ENCODE measurements around the gene CNNM3.
"Not testable (repeated sequence)": the region's sequence is repeated elsewhere in the genome, so short reads cannot be mapped to it uniquely, and the experiment has no call there.

CNNM3 gene
- 2.1 to 15.2 (median 7.3) reads per million in 17 experiments for total RNA-seq

DNA sequence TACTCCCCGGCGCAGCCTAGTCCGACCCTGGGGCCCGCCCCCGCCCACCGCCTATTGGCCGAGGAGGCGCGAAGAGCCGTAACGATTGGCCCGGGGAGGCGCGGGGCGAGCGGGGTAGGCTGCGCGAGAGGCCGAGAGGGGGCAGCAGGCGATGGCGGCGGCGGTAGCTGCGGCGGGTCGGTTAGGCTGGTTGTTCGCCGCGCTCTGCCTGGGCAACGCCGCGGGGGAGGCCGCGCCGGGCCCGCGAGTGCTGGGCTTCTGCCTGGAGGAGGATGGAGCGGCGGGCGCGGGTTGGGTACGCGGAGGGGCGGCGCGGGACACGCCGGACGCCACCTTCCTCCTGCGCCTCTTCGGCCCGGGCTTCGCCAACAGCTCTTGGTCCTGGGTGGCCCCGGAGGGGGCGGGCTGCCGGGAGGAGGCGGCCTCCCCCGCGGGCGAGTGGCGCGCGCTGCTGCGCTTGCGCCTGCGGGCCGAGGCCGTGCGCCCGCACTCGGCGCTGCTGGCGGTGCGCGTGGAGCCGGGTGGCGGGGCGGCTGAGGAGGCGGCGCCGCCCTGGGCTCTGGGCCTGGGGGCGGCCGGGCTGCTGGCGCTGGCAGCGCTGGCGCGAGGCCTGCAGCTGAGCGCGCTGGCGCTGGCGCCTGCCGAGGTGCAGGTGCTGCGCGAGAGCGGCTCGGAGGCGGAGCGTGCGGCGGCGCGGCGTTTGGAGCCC is at the start of gene CNNM3:
CNNM3 (plus strand) TSS at position 142 of the 709 bp plus-strand sequence; CDS start at position 152, 10 bp downstream.
- DNase-seq = peak; percentile 95 to 99 (median 96)

DNA sequence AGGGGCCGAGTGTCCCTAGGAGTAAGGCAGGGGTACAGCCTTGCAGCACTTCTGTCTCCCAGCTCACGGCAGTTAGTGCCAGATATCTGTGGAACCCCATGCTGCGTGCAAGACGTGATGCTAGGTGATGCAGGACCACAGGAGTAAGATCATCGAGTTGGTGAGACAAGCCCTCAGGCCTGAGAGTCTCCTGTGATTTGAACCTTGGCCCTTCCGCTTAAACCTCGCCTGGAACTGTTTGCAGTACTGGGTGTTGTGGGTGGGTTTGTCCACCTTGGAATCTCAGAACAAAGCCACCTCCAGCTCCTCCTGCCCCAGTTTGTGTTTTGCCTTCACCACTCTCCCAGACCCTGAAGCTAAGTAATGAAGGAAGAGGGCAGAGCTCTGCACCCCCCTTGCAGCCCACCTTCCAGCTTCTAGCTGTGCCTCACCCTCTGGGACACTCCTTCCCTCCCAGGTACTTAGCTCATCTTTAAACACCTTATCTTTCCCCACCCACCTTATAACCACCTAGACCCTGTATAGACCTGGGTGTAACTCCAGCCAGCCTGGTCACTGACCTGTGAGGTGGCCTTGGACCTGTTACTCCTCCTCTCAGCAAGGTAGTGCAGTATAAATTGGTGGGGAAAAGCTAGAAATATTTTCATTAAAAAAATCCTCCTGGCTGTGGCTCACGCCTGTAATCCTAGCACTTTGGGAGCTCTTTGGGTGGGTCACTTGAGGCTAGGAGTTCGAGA is 48.8 kb upstream of the CNNM3 start:
- DNase-seq = no peak

DNA sequence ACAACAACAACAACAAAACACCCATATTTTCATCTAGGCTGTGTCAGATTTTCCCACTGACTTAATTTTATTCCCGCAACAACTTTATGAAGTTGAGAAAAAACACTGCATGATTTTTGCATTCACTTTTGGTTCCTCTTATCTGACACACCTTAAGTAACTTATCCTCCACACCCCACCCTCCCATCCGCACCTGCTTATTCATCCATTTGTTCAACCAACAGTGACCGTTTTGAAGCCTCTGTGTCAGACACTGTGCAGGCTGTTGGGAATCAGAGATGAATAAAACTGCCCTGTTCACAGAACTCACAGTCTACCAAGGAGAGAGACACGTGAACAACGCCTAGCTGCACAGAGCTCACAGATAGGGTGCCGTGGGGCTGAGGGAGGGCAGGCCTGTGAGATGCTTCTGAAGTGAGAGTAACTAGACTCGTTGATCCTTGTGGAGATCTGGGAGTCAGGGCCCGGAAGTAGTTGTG is 47.9 kb upstream of the CNNM3 start:
- DNase-seq = no peak

DNA sequence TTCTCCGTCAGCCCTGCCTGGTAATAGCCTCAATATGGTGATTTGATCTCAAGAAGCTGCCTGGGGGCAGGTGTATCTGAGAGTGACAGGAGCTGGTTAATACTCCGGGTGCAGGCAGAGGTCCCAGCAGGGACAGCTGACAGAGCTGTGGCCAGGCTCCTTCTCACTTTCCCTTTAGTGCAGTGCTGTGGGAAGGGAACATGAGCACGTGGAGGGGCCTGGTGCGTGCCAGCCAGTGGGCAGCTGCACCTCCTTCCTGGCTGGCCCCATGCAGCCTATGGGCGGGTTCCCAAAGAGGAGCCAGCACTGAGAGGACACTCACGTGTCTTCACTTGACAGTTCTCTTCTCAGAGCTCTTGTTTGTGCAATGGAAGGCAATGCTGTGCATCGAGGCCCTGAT is 46.3 kb upstream of the CNNM3 start:
- peak; percentile 77 to 91 (median 86) for DNase-seq

DNA sequence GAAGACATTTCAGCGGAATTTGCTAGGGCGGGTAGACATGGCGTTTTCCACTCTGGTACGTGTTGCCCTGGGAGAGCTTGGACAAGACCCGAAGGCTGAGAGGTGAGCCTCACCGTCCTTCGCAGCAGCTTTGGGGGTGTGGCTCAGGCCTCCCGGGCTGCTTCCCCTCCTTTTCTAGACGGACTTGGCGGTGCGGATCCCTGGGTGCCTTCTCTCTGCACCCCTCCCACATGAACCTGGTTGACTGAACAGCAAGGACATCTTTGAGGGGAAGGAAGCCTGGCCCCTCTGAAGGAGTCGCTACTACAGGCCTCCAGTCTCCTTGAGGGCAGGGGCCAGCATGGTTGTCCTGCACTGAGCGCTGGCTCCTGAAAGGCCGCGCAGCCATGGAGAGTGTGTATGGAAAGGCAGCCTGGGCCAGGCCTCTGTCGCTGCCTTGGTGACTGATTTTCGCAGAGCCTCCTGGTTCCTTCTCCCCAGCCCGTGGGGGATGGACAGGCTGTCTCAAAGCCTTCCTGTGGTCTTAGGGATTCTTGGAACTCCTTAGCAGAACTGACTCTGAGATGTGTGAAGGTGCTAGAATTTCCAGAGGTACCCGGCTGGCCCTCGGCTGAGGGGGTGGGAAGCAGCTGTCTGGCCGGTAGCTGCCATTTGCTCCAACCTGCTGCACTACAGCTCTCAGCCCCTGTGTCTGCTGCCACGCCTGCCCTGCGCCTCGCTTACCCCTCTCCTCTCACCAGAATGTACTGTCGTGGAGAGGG is 45.4 kb upstream of the CNNM3 start:
- no peak for DNase-seq

DNA sequence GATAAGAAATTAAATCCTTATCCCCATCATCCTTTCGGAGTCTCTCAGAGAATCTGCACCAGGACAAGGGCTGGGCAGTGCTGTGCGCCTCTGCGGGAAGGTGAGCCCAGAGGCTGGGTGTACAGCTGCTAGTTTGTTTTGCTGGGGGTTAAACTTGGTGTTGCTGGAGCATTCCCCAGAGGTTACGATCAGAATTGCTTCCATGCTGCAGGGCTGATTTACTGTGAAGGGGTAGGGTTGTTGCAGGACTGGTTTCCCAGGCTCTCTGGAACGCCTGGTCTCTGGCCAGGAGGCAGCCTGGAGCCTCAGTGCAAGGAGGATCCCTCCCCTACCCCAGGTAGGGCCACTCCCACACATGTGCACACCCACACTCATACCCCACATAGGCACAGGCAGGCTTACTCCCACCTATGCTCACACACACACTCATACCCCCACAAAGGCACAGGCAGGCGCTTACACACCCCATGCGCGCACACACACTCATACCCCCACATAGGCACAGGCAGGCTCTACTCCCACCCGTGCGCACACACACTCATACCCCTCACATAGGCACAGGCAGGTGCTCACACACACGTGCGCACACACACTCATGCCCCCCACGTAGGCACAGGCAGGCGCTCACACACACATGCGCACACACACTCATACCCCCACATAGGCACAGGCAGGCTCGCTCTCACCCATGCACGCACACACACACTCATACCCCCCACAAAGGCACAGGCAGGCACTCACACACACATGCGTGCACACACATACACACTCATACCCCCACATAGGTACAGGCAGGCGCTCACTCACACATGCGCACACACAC is 44.1 kb upstream of the CNNM3 start:
- DNase-seq = no peak

DNA sequence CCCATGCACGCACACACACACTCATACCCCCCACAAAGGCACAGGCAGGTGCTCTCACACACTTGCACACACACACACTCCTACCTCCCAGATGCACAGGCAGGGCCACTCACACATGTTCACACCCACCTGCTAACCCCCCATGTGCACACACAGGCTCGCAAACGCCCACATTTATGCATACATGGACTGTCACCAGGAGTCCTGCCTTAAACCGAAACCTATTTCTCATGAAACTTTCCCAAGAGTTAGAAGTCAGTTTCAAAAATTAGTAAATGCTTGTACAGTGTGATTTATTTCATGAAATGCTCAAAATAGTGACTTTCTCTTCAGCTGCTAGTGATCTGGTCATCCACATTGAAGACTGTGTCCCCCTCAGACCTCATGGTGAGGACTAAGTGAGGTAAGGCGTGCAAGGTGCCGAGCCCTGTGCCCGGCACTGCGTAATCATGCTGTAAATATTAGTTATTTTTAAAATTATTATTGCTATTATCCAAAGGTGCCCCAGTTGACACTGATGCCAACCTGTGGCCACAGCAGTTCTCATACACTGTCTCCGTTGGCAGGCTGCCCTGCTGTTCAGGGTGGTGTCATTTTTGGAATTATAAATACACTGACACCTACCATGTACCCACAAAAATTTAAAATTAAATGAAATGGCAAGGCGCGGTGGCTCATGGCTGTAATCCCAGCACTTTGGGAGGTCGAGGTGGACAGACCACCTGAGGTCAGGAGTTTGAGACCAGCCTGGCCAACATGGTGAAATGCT is 43.0 kb upstream of the CNNM3 start:
- no peak for DNase-seq

DNA sequence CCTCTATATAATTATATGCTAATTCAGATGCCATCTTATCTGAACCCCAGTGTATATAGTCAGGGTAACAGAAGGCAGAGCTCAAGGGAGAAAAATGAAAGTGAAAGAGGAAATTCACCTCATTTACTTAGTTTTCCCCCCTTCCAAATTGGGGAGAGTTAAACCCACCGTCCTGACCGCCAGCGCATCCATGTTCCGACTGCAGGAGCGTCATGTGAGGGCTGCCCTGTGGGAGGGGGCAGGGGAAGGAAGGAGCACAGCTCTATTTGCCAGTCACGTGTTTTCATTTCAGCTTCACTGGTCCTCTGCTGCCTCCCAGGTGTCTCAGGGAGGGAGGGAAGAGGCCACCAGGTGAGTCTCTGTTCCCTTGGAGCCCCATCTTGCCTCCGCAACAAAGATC is 42.1 kb upstream of the CNNM3 start:
- peak in 3 of 4 experiments; percentile 29 to 45 (median 35) for DNase-seq

DNA sequence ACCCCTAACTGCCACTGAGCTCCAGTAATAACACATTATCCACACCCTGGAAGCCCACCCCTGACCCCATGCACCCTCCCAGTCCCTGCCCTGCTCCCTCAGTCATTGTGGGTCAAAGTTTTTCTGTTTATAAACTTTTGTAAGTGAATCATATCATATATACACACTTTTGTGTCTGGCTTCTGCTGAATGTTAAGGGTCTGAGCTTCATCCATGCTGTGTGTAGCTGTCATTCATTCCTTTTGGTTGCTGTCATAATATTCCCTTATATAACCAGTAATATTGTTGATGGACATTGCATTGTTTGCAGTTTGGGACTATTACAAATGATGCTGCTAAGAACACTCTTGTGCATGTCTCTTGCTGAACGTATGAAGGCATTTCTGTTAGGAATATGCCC is 40.9 kb upstream of the CNNM3 start:
- DNase-seq = no peak

DNA sequence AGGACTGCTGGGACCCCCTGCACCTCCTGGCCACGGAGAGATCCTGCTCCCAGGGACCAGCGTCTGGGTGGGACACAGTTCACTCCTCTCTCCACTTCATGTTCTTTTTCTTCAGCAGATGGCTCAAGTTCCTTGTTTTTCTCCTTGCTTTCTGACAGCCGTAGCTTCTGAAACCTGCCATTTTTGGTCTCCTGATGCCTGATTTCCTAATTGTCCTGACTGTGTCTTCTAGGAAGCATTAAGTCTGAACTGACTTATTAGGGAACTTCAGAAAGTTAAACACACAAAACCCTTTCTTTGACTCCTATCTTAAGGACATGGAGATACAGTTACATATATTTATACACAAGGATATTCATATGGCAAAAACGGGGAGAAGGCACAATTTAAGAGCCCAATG is 32.7 kb upstream of the CNNM3 start:
- DNase-seq = peak; percentile 44 to 74 (median 65)

DNA sequence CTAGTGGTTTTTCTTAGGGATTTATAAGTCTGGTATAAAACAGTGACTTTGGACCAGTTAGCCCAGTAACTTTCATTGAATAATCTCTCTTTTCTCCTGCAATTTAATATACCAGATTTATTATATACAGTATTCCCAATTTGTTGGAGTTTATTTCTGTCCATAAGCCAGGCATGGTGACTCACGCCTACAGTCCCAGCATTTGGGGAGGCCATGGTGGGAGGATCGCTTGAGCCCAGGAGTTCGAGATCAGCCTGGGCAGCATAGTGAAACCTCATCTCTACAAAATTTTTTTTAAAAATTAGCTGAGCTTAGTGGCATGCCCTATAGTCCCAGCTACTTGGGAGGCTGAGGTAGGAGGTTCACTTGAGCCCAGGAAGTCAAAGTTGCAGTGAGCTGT is 28.7 kb upstream of the CNNM3 start:
- no peak for DNase-seq

DNA sequence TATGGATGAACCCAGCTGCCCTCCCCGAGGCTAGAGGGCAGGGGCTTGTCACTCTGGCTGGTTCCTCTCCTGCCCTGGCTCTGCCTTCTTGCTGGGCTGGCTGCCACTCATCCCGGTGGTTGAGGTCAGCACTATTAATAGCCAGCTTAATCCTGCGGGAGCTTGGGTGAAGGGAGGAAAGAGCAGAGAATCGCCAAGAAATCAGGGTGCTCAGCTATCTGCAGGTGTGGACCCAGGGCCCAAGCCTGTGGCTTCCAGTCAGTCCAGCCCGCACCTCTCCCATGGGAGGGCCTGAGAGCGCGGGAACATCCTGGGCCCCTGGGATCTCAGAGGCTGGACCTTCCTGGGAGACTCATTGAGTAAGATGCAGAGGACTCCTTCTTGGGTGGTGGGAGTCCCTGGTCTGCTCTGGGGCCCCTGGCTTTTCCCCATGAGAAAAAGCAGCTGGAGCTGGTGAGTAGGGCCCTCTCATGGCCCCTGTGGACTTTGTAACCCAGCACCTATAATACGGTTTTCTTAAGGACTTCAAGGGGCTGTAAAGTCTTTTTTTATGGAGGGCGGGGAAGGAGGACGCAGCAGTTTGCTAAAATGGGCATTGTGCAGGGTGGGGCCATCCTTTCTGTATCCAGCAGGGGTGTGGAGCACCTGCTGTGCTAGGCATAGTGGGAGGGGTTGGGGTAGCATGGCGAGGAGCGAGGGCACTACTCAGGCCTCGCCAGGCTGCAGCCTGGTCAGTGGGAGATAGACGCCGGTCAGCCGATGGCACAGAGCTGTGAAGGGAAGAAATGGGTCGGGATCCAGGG is 27.4 kb upstream of the CNNM3 start:
- DNase-seq = no peak

DNA sequence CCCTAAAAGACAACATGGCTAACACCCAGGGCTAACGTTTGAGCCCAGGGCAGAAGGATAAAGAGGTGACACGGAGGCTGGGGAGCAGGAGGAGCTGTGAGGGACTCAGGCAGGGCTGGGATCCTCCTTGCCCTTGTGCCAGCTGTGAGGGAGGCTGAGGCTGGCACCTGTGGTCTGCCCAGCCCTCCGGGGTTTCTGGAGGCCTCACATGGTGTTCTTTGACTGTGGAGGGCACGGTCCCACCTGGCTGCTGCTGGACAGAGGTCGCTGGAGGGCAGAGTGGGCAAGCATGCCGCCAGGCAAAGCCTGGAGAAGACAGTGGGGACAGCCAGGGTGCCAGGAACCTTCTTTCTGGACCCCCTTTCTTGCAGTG is 26.8 kb upstream of the CNNM3 start:
- DNase-seq = no peak

DNA sequence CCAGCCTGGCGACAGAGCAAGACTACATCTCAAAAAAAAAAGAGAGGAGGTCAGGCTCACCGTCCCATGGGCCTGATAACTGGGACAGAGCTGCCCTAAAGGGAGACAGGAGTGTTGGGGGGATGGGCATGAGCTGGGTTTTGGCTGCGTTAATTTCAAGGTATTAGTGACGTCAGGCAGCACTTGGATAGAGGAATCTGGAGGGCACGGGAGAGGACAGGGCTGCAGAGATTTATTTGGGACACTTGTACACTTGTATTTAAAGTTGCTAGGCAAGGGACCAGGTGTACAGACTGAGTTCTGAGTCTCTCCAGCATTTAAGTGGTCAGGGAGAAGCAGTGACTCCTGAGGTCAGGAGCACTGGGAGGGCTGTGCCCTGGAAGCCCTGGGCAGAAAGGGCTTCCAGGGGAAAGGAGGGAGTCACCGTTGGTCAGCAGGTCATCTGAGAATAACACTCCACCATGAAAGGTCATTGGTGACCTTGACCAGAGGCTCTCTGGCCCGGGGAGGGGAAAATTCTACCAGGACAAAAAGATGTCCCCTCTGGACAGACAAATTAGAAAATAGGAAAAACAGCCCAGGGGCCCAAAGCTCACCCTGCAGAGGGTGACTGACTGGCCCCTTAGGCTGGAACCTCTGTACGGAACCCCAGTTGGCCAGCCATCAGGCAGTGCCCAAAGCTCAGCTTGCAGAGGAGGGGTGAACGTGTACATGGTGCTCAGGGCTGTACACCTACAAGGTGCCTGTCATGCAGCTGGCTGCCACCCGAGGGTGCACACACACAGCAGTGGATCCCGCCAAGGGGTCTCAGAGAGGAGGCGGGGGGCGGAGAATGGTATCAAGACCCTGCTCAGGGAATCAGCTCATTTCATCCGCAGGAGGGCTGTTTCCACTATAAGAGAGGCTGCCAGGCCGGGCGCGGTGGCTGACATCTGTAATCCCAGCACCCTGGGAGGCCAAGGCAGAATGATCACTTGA is 23.0 kb upstream of the CNNM3 start:
- no peak for DNase-seq

DNA sequence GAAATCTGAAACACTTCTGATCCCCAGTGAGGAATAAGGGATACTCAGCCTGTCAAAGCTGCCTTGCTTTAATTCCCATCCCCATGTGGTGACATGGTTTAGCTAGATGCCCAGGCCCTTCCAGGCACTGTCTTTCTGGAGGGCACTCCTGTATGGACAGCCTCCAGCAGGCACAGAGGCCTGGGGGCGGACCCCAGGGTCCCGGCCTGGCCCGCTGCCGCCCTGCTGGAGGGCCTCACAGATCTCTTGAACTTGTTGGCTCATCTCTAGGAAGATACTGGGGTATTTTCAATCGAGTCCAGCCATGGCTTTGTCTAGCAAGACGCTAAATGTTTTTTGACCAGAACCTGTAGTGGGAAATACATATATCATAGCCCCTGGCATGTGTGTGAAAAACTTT is 21.0 kb upstream of the CNNM3 start:
- no peak for DNase-seq

DNA sequence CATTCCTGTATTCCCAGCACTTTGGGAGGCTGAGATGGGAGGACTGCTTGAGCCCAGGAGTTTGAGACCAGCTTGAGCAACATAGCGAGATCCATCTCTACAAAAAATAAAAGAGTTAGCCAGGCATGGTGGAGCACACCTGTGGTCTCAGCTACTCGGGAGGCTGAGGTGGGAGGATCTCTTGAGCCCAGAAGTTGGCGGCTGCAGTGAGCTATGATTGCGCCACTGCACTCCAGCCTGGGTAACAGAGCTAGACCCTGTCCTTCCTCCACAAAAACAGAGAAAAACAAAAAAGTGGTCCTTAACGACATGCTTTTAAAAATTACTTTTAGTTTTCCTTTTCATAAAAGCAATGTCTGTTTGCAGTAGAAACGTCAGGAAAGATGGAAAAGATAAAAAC is 19.6 kb upstream of the CNNM3 start:
- not testable (repeated sequence) for DNase-seq

DNA sequence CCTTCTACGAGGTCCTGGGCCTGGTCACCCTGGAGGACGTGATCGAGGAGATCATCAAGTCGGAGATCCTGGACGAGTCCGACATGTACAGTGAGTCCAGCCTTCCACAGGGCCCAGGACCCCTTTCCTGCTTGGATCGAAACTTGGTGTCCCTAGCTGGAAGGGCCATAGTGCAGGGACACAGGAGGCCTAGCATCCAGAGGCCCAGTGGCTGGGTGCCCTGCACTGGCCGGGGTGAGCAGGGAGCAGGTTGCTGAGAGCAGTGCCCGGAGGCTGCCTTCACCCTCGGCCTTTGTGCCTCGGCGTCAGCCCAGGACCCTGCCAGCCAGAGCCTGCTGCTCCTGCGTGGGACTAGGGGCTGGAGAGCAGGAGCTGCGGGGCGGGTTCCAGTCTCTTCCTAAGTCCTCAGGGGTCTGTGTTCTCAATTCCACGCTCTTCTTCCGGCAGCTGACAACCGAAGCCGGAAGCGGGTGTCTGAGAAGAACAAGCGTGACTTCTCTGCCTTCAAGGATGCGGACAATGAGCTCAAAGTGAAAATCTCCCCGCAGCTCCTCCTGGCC is 18.9 kb upstream of the CNNM3 start:
- DNase-seq = no peak

DNA sequence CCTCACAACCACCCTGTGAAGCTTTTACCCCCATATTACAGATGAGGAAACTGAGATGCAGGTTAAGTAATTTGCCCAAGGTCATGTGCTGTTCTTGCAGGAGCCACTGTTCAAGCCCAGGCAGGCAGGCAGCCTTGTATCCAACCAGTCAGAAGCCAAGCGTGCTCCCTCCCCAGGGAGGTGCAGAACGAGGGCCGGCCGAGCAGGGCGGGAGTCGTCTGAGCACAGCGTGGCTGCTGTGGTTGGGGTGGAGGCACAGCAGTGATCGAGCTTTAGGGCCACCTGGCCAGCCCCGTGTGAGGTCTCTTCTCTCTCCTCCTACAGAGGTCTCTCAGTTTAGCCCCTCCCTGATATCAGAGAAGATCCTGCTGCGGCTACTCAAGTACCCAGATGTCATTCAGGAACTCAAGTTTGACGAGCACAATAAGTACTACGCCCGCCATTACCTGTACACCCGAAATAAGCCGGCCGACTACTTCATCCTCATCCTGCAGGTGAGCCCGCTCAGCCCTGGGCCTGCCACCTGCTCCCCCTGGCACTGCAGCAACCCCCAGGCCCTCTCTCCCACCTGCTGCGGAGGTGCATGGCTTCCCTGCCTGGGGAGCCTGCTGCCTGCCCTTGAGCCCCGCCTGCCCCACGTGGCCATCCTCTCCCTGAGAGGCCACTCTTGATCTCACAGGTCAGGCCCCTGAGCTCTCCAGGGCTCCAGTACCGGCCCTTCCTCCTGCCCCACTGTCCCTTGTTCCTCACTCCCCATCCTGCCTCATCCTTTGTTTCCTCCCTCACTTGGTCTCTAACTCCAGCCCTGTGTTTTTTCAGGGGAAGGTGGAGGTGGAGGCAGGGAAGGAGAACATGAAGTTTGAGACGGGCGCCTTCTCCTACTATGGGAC is 17.1 kb upstream of the CNNM3 start:
- DNase-seq = no peak

All from suppressor macrophage (primary cell).